Panc1 (cell line): ENCODE data around the gene C1orf141. TPM values are rescaled to one million over a fixed set of nuclear protein-coding genes. Genes with fewer than 3 reads are reported as not detected.

Experiments used
- ATAC-seq: fragments of 200-7000 bp; cut with Tn5 transposase; 2 replicates; pipeline ENCODE4 v1.9.1; 2020; ENCODE audit warnings: mild to moderate bottlenecking, moderate library complexity
- BruUV-seq: library from RNA; stranded (reverse); fragments of 400-500 nt; replicated peaks from 2 replicates; lab custom pipeline; 2021; lab: Mats Ljungman, UMichigan
- CTCF ChIA-PET: fragments of 300-600 bp; sonication (Branson Sonifier 250); formaldehyde crosslinking; loops from one replicate; lab custom pipeline; 2022; ENCODE audit warnings: antibody characterized with exemption; lab: Charles Lee
- POLR2A ChIA-PET: fragments of 300-600 bp; sonication (Branson Sonifier 250); formaldehyde crosslinking; loops from one replicate; lab custom pipeline; 2022; ENCODE audit warnings: antibody characterized with exemption; lab: Charles Lee
- DNase-seq: peaks from one replicate; pipeline ENCODE4 v3.0.0-alpha.2; 2010; ENCODE audit warnings: low read depth, low spot score
- H3K27ac ChIP-seq: 2 replicates; pipeline ENCODE4 v1.5.1; 2011; ENCODE audit warnings: mild to moderate bottlenecking, low read length, inconsistent platforms
- H3K27me3 ChIP-seq: fragments of 200-500 bp; sonication (Bioruptor generic); 2 replicates; pipeline ENCODE4 v1.6.0; 2014; ENCODE audit warnings: low read length, inconsistent platforms; ENCODE audit not compliant: control insufficient read depth, insufficient read depth
- H3K36me3 ChIP-seq: fragments of 200-500 bp; sonication (Bioruptor generic); 2 replicates; pipeline ENCODE4 v1.5.1; 2014; ENCODE audit warnings: inconsistent platforms, mild to moderate bottlenecking, low read length, moderate library complexity; ENCODE audit not compliant: control insufficient read depth, insufficient read depth
- H3K4me1 ChIP-seq: 2 replicates; pipeline ENCODE4 v1.5.1; 2011; ENCODE audit warnings: inconsistent platforms, mild to moderate bottlenecking, low read length, moderate library complexity; ENCODE audit not compliant: control insufficient read depth, insufficient read depth
- H3K4me3 ChIP-seq, 2 experiments: 2 replicates each; pipeline ENCODE4 v1.5.1; 2011 to 2012; ENCODE audit warnings: low read depth in 2 of 2, low read length in 2 of 2, mild to moderate bottlenecking in 2 of 2, inconsistent platforms in 1 of 2, moderate library complexity in 1 of 2
- H3K9me3 ChIP-seq: fragments of 200-500 bp; sonication (Bioruptor generic); 2 replicates; pipeline ENCODE4 v1.5.1; 2014; ENCODE audit warnings: low read depth, mild to moderate bottlenecking, inconsistent platforms, low read length, moderate library complexity; ENCODE audit not compliant: control insufficient read depth, insufficient read depth
- CTCF ChIP-seq: fragments of 450-650 bp; IDR thresholded peaks from 2 replicates; pipeline ENCODE4 v1.5.1; 2017; ENCODE audit warnings: mild to moderate bottlenecking
- POLR2AphosphoS5 ChIP-seq: IDR thresholded peaks from 2 replicates; pipeline ENCODE4 v1.6.1; 2012; ENCODE audit warnings: mild to moderate bottlenecking, low read depth, low read length, moderate library complexity
- REST ChIP-seq, 2 experiments: IDR thresholded peaks; 2 replicates each; pipeline ENCODE4 v1.6.1; 2011 to 2012; ENCODE audit warnings: low read depth in 2 of 2, control low read depth in 1 of 2, low read length in 1 of 2, mild to moderate bottlenecking in 1 of 2, moderate library complexity in 1 of 2; ENCODE audit not compliant: insufficient read depth in 1 of 2
- SIN3A ChIP-seq: IDR thresholded peaks from 2 replicates; pipeline ENCODE4 v1.6.1; 2012; ENCODE audit warnings: low read depth, mild to moderate bottlenecking, low read length, moderate library complexity, borderline replicate concordance; ENCODE audit not compliant: insufficient read depth
- TCF7L2 ChIP-seq: IDR thresholded peaks from 2 replicates; pipeline ENCODE4 v1.6.1; 2011; ENCODE audit warnings: mild to moderate bottlenecking, low read depth, low read length, inconsistent platforms
- in situ Hi-C: cut with HindIII; loops from 2 replicates; pipeline ENCODE4 v1.10.0; 2016; ENCODE audit warnings: low sequenced_read_pairs, low pct_unique_long_range_greater_than_20kb
- intact Hi-C: fragments of 100-400 bp; cut with micrococcal nuclease; formaldehyde crosslinking; loops from one replicate; pipeline ENCODE4 v1.10.0; 2022; ENCODE audit not compliant: unreplicated experiment
- total RNA-seq: library from RNA; stranded (reverse); gene quantifications from one replicate; pipeline ENCODE4 v1.2.1, GENCODE V29; 2021; ENCODE audit not compliant: unreplicated experiment

Gene C1orf141
- total RNA-seq, 1 experiment from 2014 or later: not detected

- intact Hi-C loops: no loop called here
These were observed 56.5 kb downstream of the C1orf141 start for GRCh38 chr1:67078291-67078690.

GRCh38 chr1:67077593-67077992 lies 57.2 kb downstream of the C1orf141 start:
- ATAC-seq (no peak), DNase-seq (no peak)
- Histone ChIP-seq H3K36me3 (no peaks in the 10 kb centered on the region), H3K27ac (no peak overlapping the region), H3K27me3 (no peaks in the 10 kb centered on the region), H3K9me3 (no peaks in the 10 kb centered on the region), H3K4me3 (no peak overlapping the region), H3K4me1 (no peaks in the 10 kb centered on the region)
- in situ Hi-C loops (no loop called here), intact Hi-C loops (no loop called here)
- no TSS peak for BruUV-seq
- POLR2A ChIA-PET: no interaction called here
- TF ChIP-seq TCF7L2 (no peak), REST (IDR thresholded peaks at IDR 0.05; ENCODE audit: insufficient read depth in 1 of 2, low read depth in 2 of 2, low read length in 1 of 2) (no peak), CTCF (no peak), SIN3A (no peak), POLR2AphosphoS5 (no peak)
- CTCF ChIA-PET: no interaction called here

More at GRCh38 chr1:67078291-67078690, 56.5 kb downstream of the C1orf141 start:
- in situ Hi-C loops: no loop called here
- no TSS peak for BruUV-seq
- Histone ChIP-seq H3K36me3 (no peaks in the 10 kb centered on the region), H3K4me1 (no peaks in the 10 kb centered on the region), H3K27ac (no peak overlapping the region), H3K9me3 (no peaks in the 10 kb centered on the region), H3K4me3 (no peak overlapping the region), H3K27me3 (no peaks in the 10 kb centered on the region)
- ATAC-seq (no peak), DNase-seq (no peak)
- TF ChIP-seq SIN3A (no peak), REST (IDR thresholded peaks at IDR 0.05; ENCODE audit: insufficient read depth in 1 of 2, low read depth in 2 of 2, low read length in 1 of 2) (no peak), CTCF (no peak), POLR2AphosphoS5 (no peak), TCF7L2 (no peak)
- ChIA-PET POLR2A (no interaction called here), CTCF (no interaction called here)
